Spleen (tissue), 7 donors: ENCODE data around the gene YES1.

ENCODE experiments used
- CTCF ChIP-seq, 11 experiments: fragments of 200-600 bp in 7 of 11; fragments of 450-650 bp in 4 of 11; sonication (generic) in 4 of 11; IDR thresholded peaks in 8 of 11; conservative IDR thresholded peaks in 3 of 11; 1 replicate in 7 of 11; 2 replicates in 4 of 11; pipeline versions ENCODE4 v1.4.0 to v1.8.0; 2016 to 2021; ENCODE audit warnings: antibody characterized with exemption in 11 of 11, inconsistent platforms in 4 of 11, mild to moderate bottlenecking in 1 of 11
- POLR2A ChIP-seq, 3 donors: fragments of 450-650 bp; IDR thresholded peaks; one replicate each; pipeline ENCODE4 v1.5.1; 2017; ENCODE audit warnings: antibody characterized with exemption in 3 of 3, mild to moderate bottlenecking in 1 of 3
- POLR2AphosphoS5 ChIP-seq, 3 donors: sonication (generic); formaldehyde crosslinking; IDR thresholded peaks; one replicate each; pipeline ENCODE4 v1.5.1; 2017; ENCODE audit warnings: antibody characterized with exemption in 3 of 3
- donor health status: DM: no; HTN: no; CAD: no; lungs with moderate emphysema.
- donor health status: DM: no; HTN: no; CAD: no.
- donor health status: DM: no; HTN: no; CAD: no.

GRCh38 chr18:723541-724080, 88.4 kb downstream of the YES1 start:
- TF ChIP-seq CTCF (IDR thresholded peaks at IDR 0.05 in 8 of 11, conservative IDR thresholded peaks at IDR 0.05 in 3 of 11), result no peak
- no peak for TF ChIP-seq POLR2A (IDR thresholded peaks at IDR 0.05)
- TF ChIP-seq POLR2AphosphoS5 (IDR thresholded peaks at IDR 0.05), result no peak
